HepG2 (cell line): ENCODE results near the gene RCC1. TPM values are rescaled to one million over a fixed set of nuclear protein-coding genes. Genes with fewer than 3 reads are reported as not detected.

Source experiments
- CCDC6 ChIP-seq: sonication (generic); formaldehyde crosslinking; IDR thresholded peaks from 2 replicates; pipeline ENCODE4 v1.8.1; 2022; ENCODE audit warnings: mild to moderate bottlenecking, missing genetic modification reagents, moderate library complexity
- CEBPG ChIP-seq: IDR thresholded peaks from 2 replicates; pipeline ENCODE4 v1.6.1; 2016
- CSRNP1 ChIP-seq: sonication (generic); formaldehyde crosslinking; IDR thresholded peaks from 2 replicates; pipeline ENCODE4 v1.8.1; 2023; ENCODE audit warnings: mild to moderate bottlenecking, missing genetic modification reagents
- DR1 ChIP-seq: sonication (generic); formaldehyde crosslinking; IDR thresholded peaks from 2 replicates; pipeline ENCODE4 v1.8.0; 2021; ENCODE audit warnings: mild to moderate bottlenecking, missing genetic modification reagents, inconsistent platforms
- E2F1 ChIP-seq: sonication (generic); formaldehyde crosslinking; IDR thresholded peaks from 2 replicates; pipeline ENCODE4 v1.5.0; 2020; ENCODE audit warnings: missing genetic modification reagents
- EEA1 ChIP-seq: sonication (generic); formaldehyde crosslinking; IDR thresholded peaks from 2 replicates; pipeline ENCODE4 v1.5.1; 2020; ENCODE audit warnings: mild to moderate bottlenecking, missing genetic modification reagents, borderline replicate concordance
- GFI1 ChIP-seq: sonication (generic); formaldehyde crosslinking; IDR thresholded peaks from 2 replicates; pipeline ENCODE4 v1.5.0; 2020; ENCODE audit warnings: missing genetic modification reagents, mild to moderate bottlenecking, borderline replicate concordance
- JARID2 ChIP-seq: sonication (generic); formaldehyde crosslinking; IDR thresholded peaks from 2 replicates; pipeline ENCODE4 v1.8.1; 2023; ENCODE audit warnings: missing genetic modification reagents, inconsistent platforms; ENCODE audit not compliant: insufficient replicate concordance
- JUNB ChIP-seq: sonication (generic); formaldehyde crosslinking; IDR thresholded peaks from 2 replicates; pipeline ENCODE4 v1.8.0; 2022; ENCODE audit warnings: missing genetic modification reagents, mild to moderate bottlenecking, borderline replicate concordance
- KMT2A ChIP-seq: sonication (generic); formaldehyde crosslinking; IDR thresholded peaks from 2 replicates; pipeline ENCODE4 v1.4.0; 2020; ENCODE audit warnings: missing genetic modification reagents
- NR2F2 ChIP-seq: IDR thresholded peaks from 2 replicates; pipeline ENCODE4 v1.6.1; 2012; ENCODE audit warnings: low read depth, inconsistent platforms, borderline replicate concordance
- PAWR ChIP-seq: sonication (generic); formaldehyde crosslinking; IDR thresholded peaks from 2 replicates; pipeline ENCODE4 v1.4.0; 2020; ENCODE audit warnings: missing genetic modification reagents, mild to moderate bottlenecking, borderline replicate concordance
- PCBP1 ChIP-seq: fragments of 200-400 bp; formaldehyde crosslinking; IDR thresholded peaks from 2 replicates; pipeline ENCODE4 v1.6.1; 2017; ENCODE audit warnings: mild to moderate bottlenecking, low read depth, low read length, borderline replicate concordance
- POLR2A ChIP-seq, 2 experiments: IDR thresholded peaks; 2 replicates each; pipeline ENCODE4 v1.6.1; 2011; ENCODE audit warnings: low read depth in 2 of 2, low read length in 2 of 2, mild to moderate bottlenecking in 1 of 2, moderate library complexity in 1 of 2; ENCODE audit not compliant: insufficient read depth in 1 of 2
- REPIN1 ChIP-seq: sonication (generic); formaldehyde crosslinking; IDR thresholded peaks from 2 replicates; pipeline ENCODE4 v1.8.0; 2022; ENCODE audit warnings: missing genetic modification reagents, low read depth, mild to moderate bottlenecking, borderline replicate concordance
- SPEN ChIP-seq: sonication (generic); formaldehyde crosslinking; IDR thresholded peaks from 2 replicates; pipeline ENCODE4 v1.5.1; 2020; ENCODE audit warnings: low read depth, mild to moderate bottlenecking, missing genetic modification reagents
- STAT6 ChIP-seq: sonication (generic); formaldehyde crosslinking; IDR thresholded peaks from 2 replicates; pipeline ENCODE4 v1.4.0; 2020; ENCODE audit warnings: missing genetic modification reagents, mild to moderate bottlenecking, borderline replicate concordance
- TBP ChIP-seq: sonication (generic); formaldehyde crosslinking; IDR thresholded peaks from 2 replicates; pipeline ENCODE4 v1.5.0; 2020; ENCODE audit warnings: missing genetic modification reagents
- THAP11 ChIP-seq: IDR thresholded peaks from 2 replicates; pipeline ENCODE4 v1.6.1; 2016; ENCODE audit warnings: missing biosample characterization, missing genetic modification reagents
- ZFP1 ChIP-seq: IDR thresholded peaks from 2 replicates; pipeline ENCODE4 v1.6.1; 2016
- ZFX ChIP-seq: sonication (generic); formaldehyde crosslinking; IDR thresholded peaks from 2 replicates; pipeline ENCODE4 v1.4.0; 2020; ENCODE audit warnings: mild to moderate bottlenecking, low read depth, missing genetic modification reagents, moderate library complexity
- ZNF263 ChIP-seq: sonication (generic); formaldehyde crosslinking; IDR thresholded peaks from 2 replicates; pipeline ENCODE4 v1.4.0; 2020; ENCODE audit warnings: missing genetic modification reagents
- ZNF326 ChIP-seq: sonication (generic); formaldehyde crosslinking; IDR thresholded peaks from 2 replicates; pipeline ENCODE4 v1.4.0; 2020; ENCODE audit warnings: missing genetic modification reagents, borderline replicate concordance
- ZNF652 ChIP-seq: IDR thresholded peaks from 2 replicates; pipeline ENCODE4 v1.6.1; 2016; ENCODE audit warnings: low read depth, borderline replicate concordance
- ZNF75D ChIP-seq: sonication (generic); formaldehyde crosslinking; IDR thresholded peaks from 2 replicates; pipeline ENCODE4 v1.8.1; 2023; ENCODE audit warnings: missing genetic modification reagents, mild to moderate bottlenecking, borderline replicate concordance
- ZNF841 ChIP-seq: sonication (generic); formaldehyde crosslinking; IDR thresholded peaks from 2 replicates; pipeline ENCODE4 v1.8.1; 2023; ENCODE audit warnings: missing genetic modification reagents, borderline replicate concordance
- polyA plus RNA-seq, 8 experiments: library from polyadenylated mRNA; depleted of rRNA in 3 of 8; stranded (reverse) in 7 of 8; unstranded in 1 of 8; fragments of >200 nt; fragmentation: Illumina TruSeq in 4 of 8; extraction: Trizol in 4 of 8; gene quantifications; 2 replicates each; pipeline versions ENCODE4 v1.2.1 to v1.2.3, GENCODE V29; 2011 to 2016; ENCODE audit warnings: low read depth in 4 of 8, missing spikeins in 1 of 8, mixed read lengths in 1 of 8; ENCODE audit not compliant: insufficient read depth in 1 of 8
- total RNA-seq, 5 experiments: library from RNA; depleted of rRNA; stranded (reverse); fragments of >200 nt; fragmentation: Illumina TruSeq; extraction: Trizol; gene quantifications; 2 replicates each; pipeline ENCODE4 v1.2.3, GENCODE V29; 2016; ENCODE audit warnings: low read depth in 1 of 5

Gene RCC1
- total and polyA plus RNA-seq, 2 of the 13 experiments (the other 11 are each of a cell fraction or from before 2014, with no cell fraction given) = 47.2 to 80.8 TPM

- TF ChIP-seq ZNF652 (no peak), JUNB (no peak), CSRNP1 (CRISPR knock-in tag) (peak; percentile 5; the same call in 1 of the 2 replicates), ZNF75D (CRISPR knock-in tag) (no peak), NR2F2 (no peak), GFI1 (no peak), ZFX (CRISPR knock-in tag) (no peak), ZNF263 (CRISPR knock-in tag) (no peak), CCDC6 (CRISPR knock-in tag) (0 out of 2 replicates have a peak, but pooled peaks have one; percentile 6), CEBPG (CRISPR knock-in tag) (no peak), POLR2A (IDR thresholded peaks at IDR 0.05; ENCODE audit: insufficient read depth in 1 of 2, low read depth in 2 of 2, low read length in 2 of 2) (peak in 1 of 2 experiments; percentile 12; a peak in 1 of 4 replicates), EEA1 (CRISPR knock-in tag) (no peak), ZNF326 (no peak), DR1 (CRISPR knock-in tag) (no peak), JARID2 (CRISPR knock-in tag) (no peak), STAT6 (0 out of 2 replicates have a peak, but pooled peaks have one; percentile 33), SPEN (CRISPR knock-in tag) (no peak), THAP11 (CRISPR knock-in tag) (no peak), ZFP1 (CRISPR knock-in tag) (no peak), PAWR (no peak), E2F1 (CRISPR knock-in tag) (no peak), REPIN1 (CRISPR knock-in tag) (no peak), TBP (no peak), KMT2A (CRISPR knock-in tag) (no peak), ZNF841 (CRISPR knock-in tag) (no peak), PCBP1 (no peak)
Measured at GRCh38 chr1:28517649-28517999, 11.8 kb downstream of the RCC1 start (continued).
